GM23338 (cell line): ENCODE measurements around the gene PTTG1IP. TPM values are rescaled to one million over a fixed set of nuclear protein-coding genes. Genes with fewer than 3 reads are reported as not detected.

Experiments
- ATAC-seq: fragments of 200-7000 bp; cut with Tn5 transposase; 3 replicates; pipeline ENCODE4 v1.9.1; 2020
- DNase-seq: peaks from one replicate; pipeline ENCODE4 v3.0.0-alpha.2; 2015; ENCODE audit warnings: low spot score
- H2AFZ ChIP-seq: fragments of 200-600 bp; sonication (generic); 2 replicates; pipeline ENCODE4 v1.8.0; 2016; ENCODE audit warnings: antibody characterized with exemption, mild to moderate bottlenecking, moderate library complexity
- H3F3A ChIP-seq: fragments of 200-600 bp; sonication (generic); replicated peaks from 2 replicates; pipeline ENCODE4 v1.8.0; 2017; ENCODE audit warnings: antibody characterized with exemption, mixed run types, low read depth
- H3K27ac ChIP-seq: fragments of 200-600 bp; sonication (generic); 2 replicates; pipeline ENCODE4 v1.6.1; 2016; ENCODE audit warnings: low read depth
- H3K27me3 ChIP-seq: fragments of 200-600 bp; sonication (generic); 2 replicates; pipeline ENCODE4 v1.8.0; 2016; ENCODE audit warnings: mild to moderate bottlenecking, mixed run types, moderate library complexity; ENCODE audit not compliant: insufficient read depth
- H3K36me3 ChIP-seq: fragments of 200-600 bp; sonication (generic); 2 replicates; pipeline ENCODE4 v1.8.0; 2016; ENCODE audit warnings: mild to moderate bottlenecking; ENCODE audit not compliant: insufficient read depth
- H3K4me1 ChIP-seq: fragments of 200-600 bp; sonication (generic); 2 replicates; pipeline ENCODE4 v1.8.0; 2016; ENCODE audit warnings: mild to moderate bottlenecking, moderate library complexity; ENCODE audit not compliant: insufficient read depth
- H3K4me2 ChIP-seq: fragments of 200-600 bp; sonication (generic); 2 replicates; pipeline ENCODE4 v1.7.1; 2017; ENCODE audit warnings: mixed run types
- H3K4me3 ChIP-seq: fragments of 200-600 bp; sonication (generic); 2 replicates; pipeline ENCODE4 v1.6.1; 2016; ENCODE audit warnings: mixed run types
- H3K79me2 ChIP-seq: fragments of 200-600 bp; sonication (generic); replicated peaks from 2 replicates; pipeline ENCODE4 v1.8.0; 2017; ENCODE audit warnings: mild to moderate bottlenecking; ENCODE audit not compliant: insufficient read depth
- H3K9me2 ChIP-seq: fragments of 200-600 bp; sonication (generic); 2 replicates; pipeline ENCODE4 v1.8.0; 2017; ENCODE audit not compliant: insufficient read depth
- H4K20me1 ChIP-seq: fragments of 200-600 bp; sonication (generic); replicated peaks from 2 replicates; pipeline ENCODE4 v1.8.0; 2017; ENCODE audit warnings: mild to moderate bottlenecking; ENCODE audit not compliant: insufficient read depth
- H3K27ac Mint-ChIP-seq: 2 replicates; pipeline ENCODE4 v1.8.0; 2020; ENCODE audit warnings: inconsistent platforms, mild to moderate bottlenecking, moderate library complexity, mixed read lengths
- H3K27me3 Mint-ChIP-seq: 3 replicates; pipeline ENCODE4 v1.8.0; 2022; ENCODE audit warnings: low read depth, mild to moderate bottlenecking, moderate library complexity, mixed read lengths, inconsistent platforms; ENCODE audit not compliant: insufficient read depth, poor library complexity
- H3K36me3 Mint-ChIP-seq: 3 replicates; pipeline ENCODE4 v1.8.0; 2021; ENCODE audit warnings: low read depth, mild to moderate bottlenecking, inconsistent platforms, moderate library complexity, mixed read lengths
- H3K4me1 Mint-ChIP-seq: 3 replicates; pipeline ENCODE4 v1.8.0; 2020; ENCODE audit warnings: mild to moderate bottlenecking, inconsistent platforms, mixed read lengths
- H3K4me3 Mint-ChIP-seq: 3 replicates; pipeline ENCODE4 v1.8.0; 2021; ENCODE audit warnings: moderate library complexity, mild to moderate bottlenecking, inconsistent platforms, mixed read lengths
- H3K9me3 Mint-ChIP-seq: 3 replicates; pipeline ENCODE4 v1.8.0; 2020; ENCODE audit warnings: moderate library complexity, mild to moderate bottlenecking, inconsistent platforms, mixed read lengths
- CREB1 ChIP-seq: fragments of 250-450 bp; sonication (Bioruptor Pico); IDR thresholded peaks from 2 replicates; pipeline ENCODE4 v1.5.0; 2020; ENCODE audit warnings: low read depth, mild to moderate bottlenecking, moderate library complexity
- EZH2 ChIP-seq: fragments of 200-600 bp; sonication (generic); IDR thresholded peaks from one replicate; pipeline ENCODE4 v1.8.0; 2017; ENCODE audit warnings: antibody characterized with exemption, mild to moderate bottlenecking, low read depth; ENCODE audit not compliant: unreplicated experiment
- JUNB ChIP-seq: IDR thresholded peaks from one replicate; pipeline ENCODE4 v1.6.1; 2016; ENCODE audit warnings: antibody characterized with exemption; ENCODE audit not compliant: unreplicated experiment
- NANOG ChIP-seq: IDR thresholded peaks from 2 replicates; pipeline ENCODE4 v1.6.1; 2016; ENCODE audit warnings: antibody characterized with exemption, borderline replicate concordance
- polyA plus RNA-seq: library from polyadenylated mRNA; unstranded; fragments of >200 nt; fragmentation: Nextera tagmentation; extraction: Ambion mirVana; gene quantifications from 2 replicates; pipeline ENCODE4 v1.2.1, GENCODE V29; 2016
- total RNA-seq: library from RNA; depleted of rRNA; stranded (reverse); fragments of >200 nt; shearing (Covaris generic); gene quantifications from 2 replicates; pipeline ENCODE4 v1.2.3, GENCODE V29; 2014
- TF ChIP-seq, protein P1 (sequence below): IDR thresholded peaks from 2 replicates; pipeline ENCODE4 v1.6.1; 2016; ENCODE audit warnings: antibody characterized with exemption
- TF ChIP-seq, protein P2 (sequence below): fragments of 250-450 bp; sonication (Bioruptor Pico); IDR thresholded peaks from 2 replicates; pipeline ENCODE4 v1.5.0; 2020; ENCODE audit warnings: mild to moderate bottlenecking, moderate library complexity

The PTTG1IP gene
- total and polyA plus RNA-seq, 2 experiments from 2014 or later, result 99.9 to 172 TPM

DNA sequence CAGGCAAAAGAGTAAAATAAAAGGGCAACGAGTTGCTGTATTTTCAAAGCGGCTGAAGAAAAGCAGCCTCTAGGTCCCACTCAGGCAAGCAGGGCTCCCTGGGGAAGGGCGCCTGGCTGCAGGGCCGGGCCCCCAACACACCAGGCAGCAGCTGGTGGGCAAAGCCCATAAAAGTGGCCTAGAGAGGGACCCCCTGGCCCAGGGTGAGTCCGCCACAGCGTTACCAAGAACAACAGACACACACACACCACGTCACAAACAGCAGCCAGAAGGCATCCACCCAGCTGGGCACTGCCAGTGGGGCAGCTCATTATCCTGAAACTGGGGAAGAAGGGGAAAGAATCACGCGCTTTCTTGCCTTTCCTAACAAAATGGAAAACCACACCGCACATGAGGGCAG is 60.3 kb downstream of the PTTG1IP start:
- Histone ChIP-seq H3K4me2 (no peak overlapping the region), H3F3A (no peaks in the 10 kb centered on the region), H3K79me2 (peaks cover 59% of the 10 kb centered on the region), H4K20me1 (peaks cover 20% of the 10 kb centered on the region), H3K4me1 (0 out of 2 replicates have a peak, but pooled peaks cover 4% of the 10 kb centered on the region), H3K9me2 (no peaks in the 10 kb centered on the region), H3K4me3 (no peak overlapping the region), H2AFZ (no peak overlapping the region), H3K36me3 (peaks cover 7% of the 10 kb centered on the region; the same call in 1 of the 2 replicates), H3K27ac (no peak overlapping the region), H3K27me3 (no peaks in the 10 kb centered on the region)
- Mint-ChIP-seq H3K27me3 (peaks cover 12% of the 10 kb centered on the region), H3K36me3 (peaks cover 27% of the 10 kb centered on the region), H3K27ac (no peak overlapping the region), H3K4me3 (no peak overlapping the region), H3K9me3 (no peaks in the 10 kb centered on the region; the same call in 2 of the 3 replicates), H3K4me1 (peaks cover 10% of the 10 kb centered on the region)
- ATAC-seq (no peak), DNase-seq (no peak)
- no peak for TF ChIP-seq NANOG
- no peak for TF ChIP-seq JUNB
- TF ChIP-seq EZH2, result no peak
- TF ChIP-seq, protein P1, sequence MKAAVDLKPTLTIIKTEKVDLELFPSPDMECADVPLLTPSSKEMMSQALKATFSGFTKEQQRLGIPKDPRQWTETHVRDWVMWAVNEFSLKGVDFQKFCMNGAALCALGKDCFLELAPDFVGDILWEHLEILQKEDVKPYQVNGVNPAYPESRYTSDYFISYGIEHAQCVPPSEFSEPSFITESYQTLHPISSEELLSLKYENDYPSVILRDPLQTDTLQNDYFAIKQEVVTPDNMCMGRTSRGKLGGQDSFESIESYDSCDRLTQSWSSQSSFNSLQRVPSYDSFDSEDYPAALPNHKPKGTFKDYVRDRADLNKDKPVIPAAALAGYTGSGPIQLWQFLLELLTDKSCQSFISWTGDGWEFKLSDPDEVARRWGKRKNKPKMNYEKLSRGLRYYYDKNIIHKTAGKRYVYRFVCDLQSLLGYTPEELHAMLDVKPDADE, result no peak
- no peak for TF ChIP-seq CREB1 (CRISPR knock-in tag)
- TF ChIP-seq, protein P2, sequence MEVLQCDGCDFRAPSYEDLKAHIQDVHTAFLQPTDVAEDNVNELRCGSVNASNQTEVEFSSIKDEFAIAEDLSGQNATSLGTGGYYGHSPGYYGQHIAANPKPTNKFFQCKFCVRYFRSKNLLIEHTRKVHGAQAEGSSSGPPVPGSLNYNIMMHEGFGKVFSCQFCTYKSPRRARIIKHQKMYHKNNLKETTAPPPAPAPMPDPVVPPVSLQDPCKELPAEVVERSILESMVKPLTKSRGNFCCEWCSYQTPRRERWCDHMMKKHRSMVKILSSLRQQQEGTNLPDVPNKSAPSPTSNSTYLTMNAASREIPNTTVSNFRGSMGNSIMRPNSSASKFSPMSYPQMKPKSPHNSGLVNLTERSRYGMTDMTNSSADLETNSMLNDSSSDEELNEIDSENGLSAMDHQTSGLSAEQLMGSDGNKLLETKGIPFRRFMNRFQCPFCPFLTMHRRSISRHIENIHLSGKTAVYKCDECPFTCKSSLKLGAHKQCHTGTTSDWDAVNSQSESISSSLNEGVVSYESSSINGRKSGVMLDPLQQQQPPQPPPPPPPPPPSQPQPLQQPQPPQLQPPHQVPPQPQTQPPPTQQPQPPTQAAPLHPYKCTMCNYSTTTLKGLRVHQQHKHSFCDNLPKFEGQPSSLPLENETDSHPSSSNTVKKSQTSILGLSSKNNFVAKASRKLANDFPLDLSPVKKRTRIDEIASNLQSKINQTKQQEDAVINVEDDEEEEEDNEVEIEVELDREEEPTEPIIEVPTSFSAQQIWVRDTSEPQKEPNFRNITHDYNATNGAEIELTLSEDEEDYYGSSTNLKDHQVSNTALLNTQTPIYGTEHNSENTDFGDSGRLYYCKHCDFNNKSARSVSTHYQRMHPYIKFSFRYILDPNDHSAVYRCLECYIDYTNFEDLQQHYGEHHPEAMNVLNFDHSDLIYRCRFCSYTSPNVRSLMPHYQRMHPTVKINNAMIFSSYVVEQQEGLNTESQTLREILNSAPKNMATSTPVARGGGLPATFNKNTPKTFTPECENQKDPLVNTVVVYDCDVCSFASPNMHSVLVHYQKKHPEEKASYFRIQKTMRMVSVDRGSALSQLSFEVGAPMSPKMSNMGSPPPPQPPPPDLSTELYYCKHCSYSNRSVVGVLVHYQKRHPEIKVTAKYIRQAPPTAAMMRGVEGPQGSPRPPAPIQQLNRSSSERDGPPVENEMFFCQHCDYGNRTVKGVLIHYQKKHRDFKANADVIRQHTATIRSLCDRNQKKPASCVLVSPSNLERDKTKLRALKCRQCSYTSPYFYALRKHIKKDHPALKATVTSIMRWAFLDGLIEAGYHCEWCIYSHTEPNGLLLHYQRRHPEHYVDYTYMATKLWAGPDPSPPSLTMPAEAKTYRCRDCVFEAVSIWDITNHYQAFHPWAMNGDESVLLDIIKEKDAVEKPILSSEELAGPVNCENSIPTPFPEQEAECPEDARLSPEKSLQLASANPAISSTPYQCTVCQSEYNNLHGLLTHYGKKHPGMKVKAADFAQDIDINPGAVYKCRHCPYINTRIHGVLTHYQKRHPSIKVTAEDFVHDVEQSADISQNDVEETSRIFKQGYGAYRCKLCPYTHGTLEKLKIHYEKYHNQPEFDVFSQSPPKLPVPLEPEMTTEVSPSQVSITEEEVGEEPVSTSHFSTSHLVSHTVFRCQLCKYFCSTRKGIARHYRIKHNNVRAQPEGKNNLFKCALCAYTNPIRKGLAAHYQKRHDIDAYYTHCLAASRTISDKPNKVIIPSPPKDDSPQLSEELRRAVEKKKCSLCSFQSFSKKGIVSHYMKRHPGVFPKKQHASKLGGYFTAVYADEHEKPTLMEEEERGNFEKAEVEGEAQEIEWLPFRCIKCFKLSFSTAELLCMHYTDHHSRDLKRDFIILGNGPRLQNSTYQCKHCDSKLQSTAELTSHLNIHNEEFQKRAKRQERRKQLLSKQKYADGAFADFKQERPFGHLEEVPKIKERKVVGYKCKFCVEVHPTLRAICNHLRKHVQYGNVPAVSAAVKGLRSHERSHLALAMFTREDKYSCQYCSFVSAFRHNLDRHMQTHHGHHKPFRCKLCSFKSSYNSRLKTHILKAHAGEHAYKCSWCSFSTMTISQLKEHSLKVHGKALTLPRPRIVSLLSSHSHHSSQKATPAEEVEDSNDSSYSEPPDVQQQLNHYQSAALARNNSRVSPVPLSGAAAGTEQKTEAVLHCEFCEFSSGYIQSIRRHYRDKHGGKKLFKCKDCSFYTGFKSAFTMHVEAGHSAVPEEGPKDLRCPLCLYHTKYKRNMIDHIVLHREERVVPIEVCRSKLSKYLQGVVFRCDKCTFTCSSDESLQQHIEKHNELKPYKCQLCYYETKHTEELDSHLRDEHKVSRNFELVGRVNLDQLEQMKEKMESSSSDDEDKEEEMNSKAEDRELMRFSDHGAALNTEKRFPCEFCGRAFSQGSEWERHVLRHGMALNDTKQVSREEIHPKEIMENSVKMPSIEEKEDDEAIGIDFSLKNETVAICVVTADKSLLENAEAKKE, result no peak
